Fibroblast of lung (primary cell): ENCODE results near the gene LMF1. TPM values are rescaled to one million over a fixed set of nuclear protein-coding genes. Genes with fewer than 3 reads are reported as not detected.
A peak's percentile ranks its signal among the peaks of the same experiment; 100 is the strongest.

Experiments
- DNase-seq, 2 donors: peaks; one replicate each; pipeline versions ENCODE4 v3.0.0 to v3.0.0-alpha.2; 2010; ENCODE audit warnings: low read depth in 2 of 2
- H2AFZ ChIP-seq: 2 replicates; pipeline ENCODE4 v1.5.1; 2012; ENCODE audit warnings: low read length, control low read depth, inconsistent platforms
- H3K27ac ChIP-seq: 2 replicates; pipeline ENCODE4 v1.5.1; 2011; ENCODE audit warnings: low read length, control low read depth; ENCODE audit not compliant: insufficient read depth
- H3K27me3 ChIP-seq: 2 replicates; pipeline ENCODE4 v1.5.1; 2011; ENCODE audit warnings: mild to moderate bottlenecking, low read length; ENCODE audit not compliant: control insufficient read depth, insufficient read depth
- H3K36me3 ChIP-seq: 2 replicates; pipeline ENCODE4 v1.5.1; 2011; ENCODE audit warnings: low read length; ENCODE audit not compliant: control insufficient read depth, insufficient read depth
- H3K4me1 ChIP-seq: 2 replicates; pipeline ENCODE4 v1.5.1; 2011; ENCODE audit warnings: low read length; ENCODE audit not compliant: control insufficient read depth, insufficient read depth; ENCODE audit errors: extremely low read depth
- H3K4me2 ChIP-seq: 2 replicates; pipeline ENCODE4 v1.5.1; 2011; ENCODE audit warnings: low read length, control low read depth; ENCODE audit not compliant: insufficient read depth; ENCODE audit errors: extremely low read depth
- H3K4me3 ChIP-seq, 4 experiments: fragments of 200-600 bp in 1 of 4; sonication (generic) in 1 of 4; replicated peaks in 1 of 4; 2 replicates each; pipeline ENCODE4 v1.5.1; 2011 to 2016; ENCODE audit warnings: low read length in 4 of 4, low read depth in 3 of 4, mild to moderate bottlenecking in 3 of 4, control low read depth in 2 of 4, inconsistent platforms in 1 of 4, mixed read lengths in 1 of 4; ENCODE audit not compliant: insufficient read depth in 1 of 4; ENCODE audit errors: control extremely low read depth in 1 of 4
- H3K79me2 ChIP-seq: 2 replicates; pipeline ENCODE4 v1.5.1; 2012; ENCODE audit warnings: mild to moderate bottlenecking, low read length, inconsistent platforms; ENCODE audit not compliant: control insufficient read depth, insufficient read depth
- H3K9ac ChIP-seq: 2 replicates; pipeline ENCODE4 v1.5.1; 2011; ENCODE audit warnings: mild to moderate bottlenecking, low read length, control low read depth; ENCODE audit not compliant: insufficient read depth
- H3K9me3 ChIP-seq: 2 replicates; pipeline ENCODE4 v1.5.1; 2012; ENCODE audit warnings: low read depth, low read length; ENCODE audit not compliant: control insufficient read depth, insufficient read depth
- H4K20me1 ChIP-seq: 2 replicates; pipeline ENCODE4 v1.5.1; 2011; ENCODE audit warnings: low read length; ENCODE audit not compliant: control insufficient read depth, insufficient read depth; ENCODE audit errors: extremely low read depth
- EZH2 ChIP-seq: IDR thresholded peaks from 2 replicates; pipeline ENCODE4 v1.5.1; 2012; ENCODE audit warnings: low read length, control low read depth, mild to moderate bottlenecking; ENCODE audit errors: missing control alignments
- polyA plus RNA-seq, 2 donors: library from polyadenylated mRNA; depleted of rRNA in 1 of 2; stranded (reverse) in 1 of 2; unstranded in 1 of 2; fragments of >200 nt; gene quantifications; 2 replicates each; pipeline ENCODE4 v1.2.1, GENCODE V29; 2011 to 2012; ENCODE audit warnings: missing spikeins in 1 of 2
- total RNA-seq: library from RNA; depleted of rRNA; stranded (reverse); fragments of >200 nt; gene quantifications from 2 replicates; pipeline ENCODE4 v1.2.1, GENCODE V29; 2014
- TF ChIP-seq, protein P1 (sequence below), 2 donors: IDR thresholded peaks in 1 of 2; conservative IDR thresholded peaks in 1 of 2; 1 replicate in 1 of 2; 2 replicates in 1 of 2; pipeline ENCODE4 v1.5.1; 2011 to 2012; ENCODE audit warnings: low read length in 2 of 2, control low read depth in 1 of 2, inconsistent platforms in 1 of 2, low read depth in 1 of 2, mild to moderate bottlenecking in 1 of 2

Gene LMF1
- total and polyA plus RNA-seq, 2 donors (not counting 1 experiment from before 2014, with no cell fraction given), result 12.3 to 12.6 TPM

DNA sequence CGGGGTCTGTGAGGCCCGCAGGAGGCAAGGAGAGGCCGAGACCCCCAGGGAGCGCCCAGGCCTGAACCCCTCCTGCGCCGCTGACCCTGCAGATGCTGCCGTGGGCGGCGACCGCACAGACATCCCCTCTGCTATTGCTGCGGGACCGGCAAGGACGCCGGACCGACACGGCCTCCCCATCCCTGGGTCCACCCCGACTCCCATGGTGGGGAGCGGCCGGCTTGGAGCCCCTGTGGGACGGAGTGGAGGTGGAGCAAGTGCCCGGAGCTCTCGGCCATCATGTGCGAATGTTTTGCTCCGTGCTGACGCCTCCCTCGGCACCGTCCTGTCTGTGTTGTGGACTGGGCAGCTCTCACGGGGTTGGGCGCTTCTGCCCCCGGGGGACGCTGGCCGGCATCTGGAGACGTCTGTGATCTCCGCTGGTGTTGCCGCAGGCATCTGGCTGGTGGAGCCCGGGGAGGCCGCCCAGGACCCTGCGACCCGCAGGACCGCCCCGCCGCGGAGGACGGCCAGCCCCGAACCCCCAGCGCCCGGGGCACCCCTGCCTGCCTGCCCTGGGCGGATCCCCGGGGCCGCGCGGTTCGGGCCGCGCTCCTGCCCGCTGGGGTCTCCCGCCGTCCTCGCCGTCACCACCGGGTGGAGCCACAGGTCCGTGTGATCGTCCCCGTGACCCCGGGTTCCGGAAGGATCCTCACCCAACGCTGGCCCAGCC lies 157.4 kb downstream of the LMF1 start:
- Histone ChIP-seq H3K4me1 (no peaks in the 10 kb centered on the region), H3K27ac (no peak overlapping the region), H3K4me2 (peak overlapping the region; percentile 25), H2AFZ (no peak overlapping the region), H3K9me3 (no peaks in the 10 kb centered on the region), H4K20me1 (no peaks in the 10 kb centered on the region), H3K36me3 (no peaks in the 10 kb centered on the region), H3K79me2 (no peaks in the 10 kb centered on the region), H3K27me3 (no peaks in the 10 kb centered on the region), H3K4me3 (peak overlapping the region in 1 of 4 experiments; percentile 38), H3K9ac (no peak overlapping the region)
- peak in 1 of 2 donors; percentile 20 for DNase-seq
- TF ChIP-seq, protein P1, sequence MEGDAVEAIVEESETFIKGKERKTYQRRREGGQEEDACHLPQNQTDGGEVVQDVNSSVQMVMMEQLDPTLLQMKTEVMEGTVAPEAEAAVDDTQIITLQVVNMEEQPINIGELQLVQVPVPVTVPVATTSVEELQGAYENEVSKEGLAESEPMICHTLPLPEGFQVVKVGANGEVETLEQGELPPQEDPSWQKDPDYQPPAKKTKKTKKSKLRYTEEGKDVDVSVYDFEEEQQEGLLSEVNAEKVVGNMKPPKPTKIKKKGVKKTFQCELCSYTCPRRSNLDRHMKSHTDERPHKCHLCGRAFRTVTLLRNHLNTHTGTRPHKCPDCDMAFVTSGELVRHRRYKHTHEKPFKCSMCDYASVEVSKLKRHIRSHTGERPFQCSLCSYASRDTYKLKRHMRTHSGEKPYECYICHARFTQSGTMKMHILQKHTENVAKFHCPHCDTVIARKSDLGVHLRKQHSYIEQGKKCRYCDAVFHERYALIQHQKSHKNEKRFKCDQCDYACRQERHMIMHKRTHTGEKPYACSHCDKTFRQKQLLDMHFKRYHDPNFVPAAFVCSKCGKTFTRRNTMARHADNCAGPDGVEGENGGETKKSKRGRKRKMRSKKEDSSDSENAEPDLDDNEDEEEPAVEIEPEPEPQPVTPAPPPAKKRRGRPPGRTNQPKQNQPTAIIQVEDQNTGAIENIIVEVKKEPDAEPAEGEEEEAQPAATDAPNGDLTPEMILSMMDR (conservative IDR thresholded peaks at IDR 0.05 in 1 of 2, IDR thresholded peaks at IDR 0.05 in 1 of 2; ENCODE audit: low read depth in 1 of 2, low read length in 2 of 2), result peak; percentile 46 to 54
- no peak for TF ChIP-seq EZH2

DNA sequence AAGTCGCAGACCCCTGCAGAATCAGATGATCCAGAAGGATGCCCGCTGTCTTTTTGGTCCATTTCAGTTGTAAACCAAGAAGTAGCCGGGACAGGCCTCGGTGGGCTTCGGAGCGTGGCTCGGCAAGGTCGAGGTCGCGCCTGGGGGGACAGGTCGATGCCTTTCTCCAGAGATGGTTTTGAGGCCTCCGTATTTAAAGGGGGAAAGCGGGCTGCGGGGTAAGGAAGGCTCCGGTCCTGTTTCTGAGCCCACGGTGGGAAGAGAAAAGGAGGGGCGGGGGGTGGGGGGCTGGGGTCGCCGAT lies 162.7 kb downstream of the LMF1 start:
- Histone ChIP-seq H3K27ac (no peak overlapping the region), H4K20me1 (no peaks in the 10 kb centered on the region), H3K4me2 (peak overlapping the region; percentile 66), H3K4me3 (peak overlapping the region; percentile 63 to 81 (median 70)), H3K36me3 (no peaks in the 10 kb centered on the region), H2AFZ (peak overlapping the region; percentile 86), H3K9me3 (no peaks in the 10 kb centered on the region), H3K4me1 (no peaks in the 10 kb centered on the region), H3K27me3 (peaks cover 2% of the 10 kb centered on the region), H3K9ac (no peak overlapping the region), H3K79me2 (no peaks in the 10 kb centered on the region)
- DNase-seq, result no peak
- no peak for TF ChIP-seq EZH2
- TF ChIP-seq, protein P1 (conservative IDR thresholded peaks at IDR 0.05 in 1 of 2, IDR thresholded peaks at IDR 0.05 in 1 of 2; ENCODE audit: low read depth in 1 of 2, low read length in 2 of 2), result no peak

GRCh38 chr16:807347-808084 lies 163.3 kb downstream of the LMF1 start:
- H3K4me1 ChIP-seq, result no peaks in the 10 kb centered on the region
- H3K4me3 ChIP-seq, result peak overlapping the region; percentile 63 to 81 (median 70)
- no peak for TF ChIP-seq EZH2
- TF ChIP-seq, protein P1 (conservative IDR thresholded peaks at IDR 0.05 in 1 of 2, IDR thresholded peaks at IDR 0.05 in 1 of 2; ENCODE audit: low read depth in 1 of 2, low read length in 2 of 2), result no peak
- DNase-seq, result peak; percentile 88 to 92
- peak overlapping the region; percentile 84 for H3K9ac ChIP-seq
- no peaks in the 10 kb centered on the region for H3K36me3 ChIP-seq
- peak overlapping the region; percentile 83 for H3K27ac ChIP-seq
- no peaks in the 10 kb centered on the region for H3K9me3 ChIP-seq
- peak overlapping the region; percentile 71 for H3K4me2 ChIP-seq
- peak overlapping the region; percentile 86 for H2AFZ ChIP-seq
- H4K20me1 ChIP-seq, result no peaks in the 10 kb centered on the region
- peaks cover 3% of the 10 kb centered on the region for H3K27me3 ChIP-seq
- H3K79me2 ChIP-seq, result no peaks in the 10 kb centered on the region
